Ovary (tissue), 3 donors: ENCODE data around the gene TICAM1.
"Not testable (repeated sequence)": the region's sequence is repeated elsewhere in the genome, so short reads cannot be mapped to it uniquely, and the experiment has no call there.

Source experiments
- CTCF ChIP-seq, 3 donors: fragments of 450-650 bp in 2 of 3; fragments of 200-600 bp in 1 of 3; IDR thresholded peaks; one replicate each; pipeline versions ENCODE4 v1.5.1 to v1.8.0; 2016 to 2022; ENCODE audit warnings: antibody characterized with exemption in 3 of 3, mild to moderate bottlenecking in 1 of 3
- EP300 ChIP-seq: sonication (generic); formaldehyde crosslinking; IDR thresholded peaks from one replicate; pipeline ENCODE4 v1.6.1; 2017; ENCODE audit warnings: antibody characterized with exemption
- donor health status: DM: no; HTN: no; CAD: no.

- not testable (repeated sequence) for TF ChIP-seq CTCF (IDR thresholded peaks at IDR 0.05); EP300
These were observed 25.0 kb upstream of the TICAM1 start for GRCh38 chr19:4856468-4856867.
